Measurements from ENCODE around the gene LSM7. TPM values are rescaled to one million over a fixed set of nuclear protein-coding genes. Genes with fewer than 3 reads are reported as not detected.
"Not testable (repeated sequence)": the region's sequence is repeated elsewhere in the genome, so short reads cannot be mapped to it uniquely, and the experiment has no call there.

Gene LSM7
- total RNA-seq, 1 experiment from 2014 or later = 259 TPM

DNA sequence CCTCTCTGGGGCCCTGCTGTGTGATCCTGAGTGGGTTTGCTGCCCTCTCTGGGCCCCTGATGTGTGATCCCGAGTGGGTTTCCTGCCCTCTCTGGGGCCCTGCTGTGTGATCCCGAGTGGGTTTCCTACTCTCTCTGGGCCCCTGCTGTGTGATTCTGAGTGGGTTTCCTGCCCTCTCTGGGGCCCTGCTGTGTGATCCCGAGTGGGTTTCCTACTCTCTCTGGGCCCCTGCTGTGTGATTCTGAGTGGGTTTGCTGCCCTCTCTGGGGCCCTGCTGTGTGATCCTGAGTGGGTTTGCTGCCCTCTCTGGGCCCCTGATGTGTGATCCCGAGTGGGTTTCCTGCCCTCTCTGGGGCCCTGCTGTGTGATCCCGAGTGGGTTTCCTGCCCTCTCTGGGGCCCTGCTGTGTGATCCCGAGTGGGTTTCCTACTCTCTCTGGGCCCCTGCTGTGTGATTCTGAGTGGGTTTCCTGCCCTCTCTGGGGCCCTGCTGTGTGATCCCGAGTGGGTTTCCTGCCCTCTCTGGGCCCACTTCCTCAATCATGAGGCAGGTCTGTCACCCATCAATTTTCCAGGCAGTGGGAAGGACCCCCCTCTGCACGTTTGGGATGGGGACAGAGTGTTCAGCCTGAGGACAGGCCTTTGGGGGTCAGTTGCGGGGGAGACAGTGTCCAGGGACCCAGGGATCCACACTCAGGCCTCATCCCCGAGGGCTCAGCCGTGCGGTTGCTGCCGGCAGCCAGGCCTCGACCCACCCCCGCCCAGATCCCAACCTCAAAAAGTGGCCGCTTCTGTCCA lies 46.9 kb downstream of the LSM7 start:
- not testable (repeated sequence) for DNase-seq, H3K4me3 ChIP-seq, H3K36me3 ChIP-seq, H3K27me3 ChIP-seq, H3K9me3 ChIP-seq

DNA sequence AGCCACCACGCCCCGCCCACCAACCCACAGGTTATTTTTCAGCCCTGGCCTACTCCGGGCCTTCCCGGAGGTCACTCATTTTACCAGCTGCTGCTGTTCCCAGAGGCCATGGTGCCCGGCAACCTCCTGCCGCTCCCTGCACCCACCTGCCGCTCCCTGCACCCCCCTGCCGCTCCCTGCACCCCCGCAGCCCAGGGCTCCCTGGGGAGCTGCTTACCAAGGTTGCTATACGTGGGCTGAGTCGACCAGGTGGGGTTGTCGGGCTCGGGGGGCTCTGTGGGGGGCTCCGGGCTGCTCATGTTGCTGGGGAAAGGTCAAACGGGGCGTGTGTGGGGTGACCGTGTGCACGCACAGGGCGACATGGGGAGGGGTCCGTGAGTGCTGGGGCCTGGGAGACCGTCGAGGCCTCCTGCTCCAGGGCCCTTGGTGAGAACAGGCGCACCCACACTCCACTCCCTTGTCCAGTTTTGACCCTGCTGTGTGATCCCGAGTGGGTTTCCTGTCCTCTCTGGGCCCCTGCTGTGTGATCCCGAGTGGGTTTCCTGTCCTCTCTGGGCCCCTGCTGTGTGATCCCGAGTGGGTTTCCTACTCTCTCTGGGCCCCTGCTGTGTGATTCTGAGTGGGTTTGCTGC lies 47.6 kb downstream of the LSM7 start:
- Histone ChIP-seq H3K27me3 (no peaks in the 10 kb centered on the region), H3K4me3 (no peak overlapping the region), H3K9me3 (no peaks in the 10 kb centered on the region), H3K36me3 (no peaks in the 10 kb centered on the region)
- no peak for DNase-seq

DNA sequence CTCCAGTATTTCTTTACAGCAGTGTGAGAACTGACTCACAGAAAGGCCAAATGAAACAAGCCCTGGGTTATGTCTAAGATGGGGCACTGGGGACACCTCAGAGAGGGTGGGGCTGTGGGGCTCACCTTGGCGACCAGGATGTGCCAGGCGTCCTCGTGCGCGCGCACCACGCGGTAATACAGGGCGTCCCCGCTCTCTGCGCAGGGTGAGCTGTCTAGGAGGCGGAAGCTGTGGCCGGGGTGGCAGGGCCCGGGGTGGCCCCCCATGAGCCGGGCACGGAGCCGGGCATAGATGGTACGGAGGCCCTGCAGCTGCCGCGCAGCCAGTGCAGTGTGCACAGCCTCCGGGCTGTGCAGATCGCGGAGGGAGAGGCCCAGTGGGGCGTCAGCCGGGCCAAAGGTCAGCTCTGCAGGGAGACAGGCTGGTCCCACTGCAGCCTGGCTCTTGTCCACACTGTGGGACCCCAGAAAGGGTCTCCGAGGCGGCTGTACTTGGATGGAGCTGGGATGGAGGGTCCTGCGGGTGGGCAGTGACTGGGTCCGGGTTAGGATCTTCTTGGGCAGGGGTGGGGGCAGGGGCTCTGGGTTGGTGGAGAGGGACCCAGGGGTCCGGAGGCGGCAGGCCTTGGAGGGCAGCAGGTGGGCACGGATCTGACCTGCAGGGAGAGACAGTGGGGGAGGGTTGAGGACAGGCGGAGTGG lies 49.8 kb downstream of the LSM7 start:
- no peak for DNase-seq
- no peaks in the 10 kb centered on the region for H3K27me3 ChIP-seq
- peaks cover 7% of the 10 kb centered on the region for H3K36me3 ChIP-seq
- no peaks in the 10 kb centered on the region for H3K9me3 ChIP-seq
- H3K4me3 ChIP-seq = no peak overlapping the region

DNA sequence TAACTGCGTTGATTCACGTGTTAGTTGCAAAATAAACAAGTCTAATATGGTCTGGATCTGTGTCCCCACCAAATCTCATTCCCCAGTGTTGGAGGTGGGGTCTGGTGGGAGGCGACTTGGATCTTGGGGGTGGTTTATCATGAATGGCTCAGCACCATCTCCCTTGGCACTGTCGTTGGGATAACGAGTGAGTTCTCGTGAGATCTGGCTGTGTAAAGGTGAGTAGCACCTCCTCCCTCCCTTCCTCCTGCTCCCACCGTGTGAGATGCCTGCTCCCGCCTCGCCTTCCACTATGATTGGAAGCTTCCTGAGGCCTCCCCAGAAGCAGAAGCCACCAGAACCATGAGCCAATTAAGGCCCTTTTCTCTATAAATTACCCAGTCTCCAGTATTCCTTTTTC lies 51.2 kb downstream of the LSM7 start:
- DNase-seq = no peak
- no peaks in the 10 kb centered on the region for H3K9me3 ChIP-seq
- H3K36me3 ChIP-seq = peaks cover 19% of the 10 kb centered on the region
- H3K27me3 ChIP-seq = no peaks in the 10 kb centered on the region
- H3K4me3 ChIP-seq = no peak overlapping the region

DNA sequence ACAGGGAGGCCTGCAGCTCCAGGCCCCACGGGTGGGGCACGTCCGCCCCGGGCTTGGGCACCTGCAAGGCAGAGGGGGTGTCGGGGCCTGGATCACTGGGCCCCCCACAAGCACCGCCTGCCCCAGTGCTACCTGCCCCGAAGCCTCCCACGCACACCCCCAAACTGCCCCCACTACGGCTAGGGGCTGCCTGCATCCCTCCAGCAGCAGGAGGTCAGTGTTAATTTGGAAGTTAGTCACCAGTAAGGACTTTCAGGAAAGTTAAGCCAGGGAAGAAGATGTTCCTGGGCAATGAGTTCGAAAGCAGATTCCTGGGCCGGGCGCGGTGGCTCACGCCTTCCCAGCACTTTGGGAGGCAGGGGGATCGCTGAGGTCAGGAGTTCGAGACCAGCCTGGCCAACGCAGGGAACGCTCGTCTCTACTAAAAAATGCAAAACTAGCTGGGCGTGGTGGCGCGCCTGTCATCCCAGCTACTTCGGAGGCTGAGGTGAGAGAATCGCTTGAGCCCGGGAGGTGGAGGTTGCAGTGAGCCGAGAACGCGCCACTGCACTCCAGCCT lies 51.9 kb downstream of the LSM7 start:
- Histone ChIP-seq H3K27me3 (no peaks in the 10 kb centered on the region), H3K36me3 (peaks cover 24% of the 10 kb centered on the region), H3K9me3 (no peaks in the 10 kb centered on the region), H3K4me3 (no peak overlapping the region)
- no peak for DNase-seq

DNA sequence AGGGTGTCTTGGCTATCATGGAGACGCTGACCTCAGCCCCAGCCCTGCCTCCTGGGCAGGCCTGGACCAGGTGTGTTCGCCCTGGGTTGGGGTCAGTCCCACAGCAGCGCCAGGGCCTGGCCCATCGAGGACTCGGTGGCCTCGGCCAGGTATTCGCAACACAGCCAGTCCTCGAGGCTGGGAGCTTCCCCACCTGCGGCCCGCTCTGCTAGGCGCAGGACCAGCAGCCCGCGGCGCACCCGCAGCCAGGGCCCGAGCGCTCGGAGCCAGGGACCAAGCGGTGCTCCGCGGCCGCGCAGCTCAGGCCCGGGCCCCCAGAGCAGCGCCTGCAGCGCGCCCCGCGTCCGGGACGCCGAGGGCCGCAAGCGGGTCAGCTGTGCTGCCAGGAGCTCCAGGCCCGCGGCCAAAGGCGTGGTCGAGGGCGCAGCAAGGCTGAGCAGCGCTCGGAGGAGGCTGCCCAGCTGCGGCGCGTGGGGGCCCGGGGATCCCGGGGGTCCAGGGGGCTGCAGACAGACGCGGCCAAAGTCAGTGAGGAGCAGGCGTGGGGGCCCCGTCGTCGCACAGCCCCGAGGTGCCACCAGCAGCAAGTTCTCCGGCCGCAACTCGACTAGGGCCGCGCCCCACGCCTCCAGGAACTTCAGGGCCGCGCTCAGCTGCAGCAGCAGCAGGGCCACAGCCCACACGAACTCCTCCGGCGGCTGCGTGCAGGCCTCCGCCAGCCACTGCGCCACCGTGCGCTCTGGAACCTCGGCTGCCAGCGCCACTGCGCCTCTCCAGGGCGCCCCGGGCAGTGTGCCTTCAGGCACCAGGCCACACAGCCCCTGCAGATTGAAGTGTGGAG lies 52.6 kb downstream of the LSM7 start:
- Histone ChIP-seq H3K36me3 (peaks cover 31% of the 10 kb centered on the region), H3K27me3 (no peaks in the 10 kb centered on the region), H3K9me3 (no peaks in the 10 kb centered on the region), H3K4me3 (no peak overlapping the region)
- DNase-seq = no peak

DNA sequence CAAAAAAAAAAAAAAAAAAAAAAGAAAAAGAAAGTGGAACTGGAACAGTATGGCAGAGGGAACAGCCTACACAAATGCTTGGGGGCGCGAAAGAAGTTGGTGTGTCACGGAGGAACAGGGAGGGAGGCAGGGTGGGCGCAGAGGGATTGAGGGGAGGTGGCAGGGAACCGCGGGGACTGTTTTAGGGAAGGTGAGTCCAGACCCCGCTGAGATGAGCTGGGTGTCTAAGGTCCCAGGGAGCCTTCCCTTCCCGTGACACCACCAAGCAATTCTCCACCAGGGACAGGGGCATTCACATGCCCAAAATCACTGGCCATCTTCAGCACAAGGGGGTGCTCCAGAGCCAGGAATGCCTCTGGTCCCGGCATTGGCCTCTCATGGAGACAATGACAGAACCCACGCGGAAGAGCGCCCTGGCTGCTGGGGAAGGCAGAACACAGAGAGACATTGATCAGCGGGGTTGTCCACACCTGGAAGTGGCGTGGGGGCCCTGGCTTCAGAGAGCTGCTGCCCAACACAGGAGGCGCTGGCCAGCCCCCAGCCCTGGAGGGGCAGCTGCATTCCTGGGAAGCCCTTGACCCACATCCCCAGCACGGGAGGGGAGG lies 53.4 kb downstream of the LSM7 start:
- no peaks in the 10 kb centered on the region for H3K27me3 ChIP-seq
- peaks cover 36% of the 10 kb centered on the region for H3K36me3 ChIP-seq
- H3K4me3 ChIP-seq = no peak overlapping the region
- peak; percentile 33 for DNase-seq
- H3K9me3 ChIP-seq = no peaks in the 10 kb centered on the region

DNA sequence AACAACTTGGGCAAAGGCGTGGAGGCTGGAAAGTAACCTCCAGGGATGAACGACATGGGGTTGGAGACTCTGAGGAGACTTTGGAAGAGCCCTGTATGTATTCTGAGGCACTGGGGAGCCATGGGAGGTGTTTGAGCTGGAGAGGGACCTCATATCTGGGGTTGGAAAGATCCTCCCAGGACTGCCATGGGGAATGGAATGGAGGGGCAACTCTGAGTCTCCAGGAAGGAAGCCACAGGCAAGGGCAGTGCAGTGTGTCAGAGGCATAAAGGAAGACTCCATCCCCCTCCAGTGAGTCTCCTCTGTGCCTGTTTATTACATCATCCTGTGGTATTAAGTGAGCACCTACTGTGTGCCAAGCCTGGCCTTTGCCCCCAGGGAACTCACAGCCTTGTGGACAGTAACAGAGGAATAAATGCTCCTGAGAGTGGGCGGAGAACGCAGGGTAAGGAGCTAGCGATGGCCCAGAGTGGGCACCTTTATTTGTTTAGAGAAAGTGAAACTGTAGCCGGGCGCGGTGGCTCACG lies 54.1 kb downstream of the LSM7 start:
- Histone ChIP-seq H3K27me3 (no peaks in the 10 kb centered on the region), H3K9me3 (no peaks in the 10 kb centered on the region), H3K4me3 (no peak overlapping the region), H3K36me3 (peaks cover 36% of the 10 kb centered on the region)
- no peak for DNase-seq

DNA sequence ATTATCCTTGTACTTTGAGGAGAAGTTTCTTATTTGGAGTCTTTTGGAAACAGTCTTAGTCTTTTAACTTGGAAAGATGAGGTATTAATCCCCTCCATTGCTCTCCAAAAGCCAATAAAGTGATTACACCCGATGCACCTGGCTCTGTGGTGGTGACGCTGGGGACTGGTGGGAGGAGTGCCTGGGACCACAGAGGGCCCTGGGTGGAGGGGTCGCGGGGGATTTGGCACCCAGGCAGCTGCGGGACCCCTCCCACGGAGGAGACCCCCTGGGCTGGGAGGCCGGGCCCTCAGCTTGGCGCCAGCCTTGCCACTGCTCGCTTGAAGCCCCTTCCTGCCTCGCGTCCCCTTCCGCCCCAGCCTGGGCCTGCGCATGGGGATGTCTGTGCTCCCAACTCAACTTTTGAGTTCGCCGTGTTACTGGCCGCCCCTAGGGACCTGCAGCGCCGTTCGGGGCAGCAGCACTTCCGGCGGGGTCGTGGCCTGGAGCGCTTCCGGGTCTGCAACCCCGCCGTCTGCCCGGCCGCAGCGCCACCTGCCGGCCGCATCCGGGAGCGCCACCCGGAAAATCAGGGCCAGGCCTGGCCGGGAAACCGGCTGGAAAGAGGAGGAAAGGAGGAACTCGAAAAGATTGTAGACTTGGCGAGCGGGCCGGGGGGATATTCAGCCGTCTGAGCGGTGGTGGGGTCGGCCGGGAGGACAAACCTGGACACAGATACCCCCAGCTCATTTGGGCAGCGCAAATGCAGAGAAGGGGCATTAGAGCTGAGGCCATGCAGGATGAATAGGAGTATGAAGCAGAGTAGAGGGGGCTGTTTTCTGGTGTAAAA lies 54.8 kb downstream of the LSM7 start:
- H3K27me3 ChIP-seq = no peaks in the 10 kb centered on the region
- H3K36me3 ChIP-seq = peaks cover 36% of the 10 kb centered on the region
- DNase-seq = peak; percentile 36
- H3K4me3 ChIP-seq = no peak overlapping the region
- H3K9me3 ChIP-seq = no peaks in the 10 kb centered on the region

Other genes starting within 250 kb of the LSM7 start
- 9.4 and 9.7 TPM in 2 replicates for gene MOB3A, start 232.3 kb downstream of the LSM7 start, total RNA-seq (2014; rRNA removed; shearing (Covaris generic); ENCODE audit: low replicate concordance)
- gene IZUMO4, start 231.7 kb downstream of the LSM7 start, total RNA-seq (2014; rRNA removed; shearing (Covaris generic); ENCODE audit: low replicate concordance) = not detected in 2 replicates
- gene AP3D1, start 177.0 kb downstream of the LSM7 start, total RNA-seq (2014; rRNA removed; shearing (Covaris generic); ENCODE audit: low replicate concordance) = 65.6 and 91.8 TPM in 2 replicates
- 3.5 and 5.4 TPM in 2 replicates for gene DOT1L, start 164.7 kb downstream of the LSM7 start, total RNA-seq (2014; rRNA removed; shearing (Covaris generic); ENCODE audit: low replicate concordance)
- 23.1 and 25.6 TPM in 2 replicates for gene PLEKHJ1, start 92.3 kb downstream of the LSM7 start, total RNA-seq (2014; rRNA removed; shearing (Covaris generic); ENCODE audit: low replicate concordance)
- gene SF3A2, start 91.8 kb downstream of the LSM7 start, total RNA-seq (2014; rRNA removed; shearing (Covaris generic); ENCODE audit: low replicate concordance) = 5.5 and 23.7 TPM in 2 replicates
- 0.49 and 4.1 TPM in 2 replicates for gene AMH, start 79.3 kb downstream of the LSM7 start, total RNA-seq (2014; rRNA removed; shearing (Covaris generic); ENCODE audit: low replicate concordance)
- gene JSRP1, start 72.2 kb downstream of the LSM7 start, total RNA-seq (2014; rRNA removed; shearing (Covaris generic); ENCODE audit: low replicate concordance) = not detected in 2 replicates
- not detected in 2 replicates for gene PEAK3, start 46.4 kb downstream of the LSM7 start, total RNA-seq (2014; rRNA removed; shearing (Covaris generic); ENCODE audit: low replicate concordance)
- gene LINGO3, start 20.4 kb downstream of the LSM7 start, total RNA-seq (2014; rRNA removed; shearing (Covaris generic); ENCODE audit: low replicate concordance) = not detected in 2 replicates
- gene SPPL2B, start 98 bp upstream of the LSM7 start, total RNA-seq (2014; rRNA removed; shearing (Covaris generic); ENCODE audit: low replicate concordance) = 14.9 and 17.8 TPM in 2 replicates
- not detected in 2 replicates for gene TMPRSS9, start 31.7 kb upstream of the LSM7 start, total RNA-seq (2014; rRNA removed; shearing (Covaris generic); ENCODE audit: low replicate concordance)
- gene TIMM13, start 99.0 kb upstream of the LSM7 start, total RNA-seq (2014; rRNA removed; shearing (Covaris generic); ENCODE audit: low replicate concordance) = 17.2 and 34.5 TPM in 2 replicates
- 124 and 171 TPM in 2 replicates for gene LMNB2, start 128.4 kb upstream of the LSM7 start, total RNA-seq (2014; rRNA removed; shearing (Covaris generic); ENCODE audit: low replicate concordance)
- gene GADD45B, start 147.5 kb upstream of the LSM7 start, total RNA-seq (2014; rRNA removed; shearing (Covaris generic); ENCODE audit: low replicate concordance) = 36.4 and 48.7 TPM in 2 replicates

Measured in MG63 (cell line).